B cell (primary cell): Measurements from ENCODE around the gene BLID. TPM values are rescaled to one million over a fixed set of nuclear protein-coding genes. Genes with fewer than 3 reads are reported as not detected.

Experiments used
- ATAC-seq: fragments of 200-7000 bp; cut with Tn5 transposase; one replicate; pipeline ENCODE4 v1.10.0; 2021; ENCODE audit warnings: low read depth, mild to moderate bottlenecking, moderate number of reproducible peaks, moderate library complexity
- CTCF ChIA-PET: fragments of 350-600 bp; sonication (Branson Sonifier 250); formaldehyde crosslinking; loops from one replicate; lab custom pipeline; 2021; ENCODE audit warnings: antibody characterized with exemption, inconsistent platforms; lab: Charles Lee
- POLR2A ChIA-PET: fragments of 350-600 bp; sonication (Branson Sonifier 250); formaldehyde crosslinking; loops from one replicate; lab custom pipeline; 2021; ENCODE audit warnings: antibody characterized with exemption; lab: Charles Lee
- DNase-seq: peaks from one replicate; pipeline ENCODE4 v3.0.0; 2013
- H2AFZ ChIP-seq: 2 replicates; pipeline ENCODE4 v1.6.1; 2012; ENCODE audit warnings: mild to moderate bottlenecking, low read depth, low read length; ENCODE audit not compliant: insufficient read depth, poor library complexity, severe bottlenecking
- H3K27ac ChIP-seq, 2 donors: 1 replicate in 1 of 2; 2 replicates in 1 of 2; pipeline ENCODE4 v1.5.1; 2012 to 2013; ENCODE audit warnings: low read length in 2 of 2, mild to moderate bottlenecking in 2 of 2, moderate library complexity in 1 of 2
- H3K27me3 ChIP-seq, 4 experiments: fragments of 200-600 bp in 1 of 4; sonication (generic) in 1 of 4; replicated peaks in 1 of 4; 1 replicate in 2 of 4; 2 replicates in 2 of 4; pipeline versions ENCODE4 v1.6.1 to v1.7.0; 2013 to 2016; ENCODE audit warnings: low read length in 3 of 4, mild to moderate bottlenecking in 2 of 4, mixed read lengths in 1 of 4, moderate library complexity in 1 of 4; ENCODE audit not compliant: insufficient read depth in 4 of 4, control insufficient read depth in 3 of 4; ENCODE audit errors: control extremely low read depth in 1 of 4
- H3K36me3 ChIP-seq, 2 experiments: replicated peaks in 1 of 2; 1 replicate in 1 of 2; 2 replicates in 1 of 2; pipeline versions ENCODE4 v1.6.1 to v1.7.1; 2013; ENCODE audit warnings: low read length in 1 of 2; ENCODE audit not compliant: insufficient read depth in 2 of 2, control insufficient read depth in 1 of 2; ENCODE audit errors: control extremely low read depth in 1 of 2, extremely low read depth in 1 of 2
- H3K4me1 ChIP-seq, 2 donors: fragments of 200-600 bp in 1 of 2; sonication (generic) in 1 of 2; 1 replicate in 1 of 2; 2 replicates in 1 of 2; pipeline versions ENCODE4 v1.5.1 to v1.6.1; 2013 to 2017; ENCODE audit warnings: low read length in 2 of 2; ENCODE audit not compliant: control insufficient read depth in 2 of 2, insufficient read depth in 2 of 2
- H3K4me2 ChIP-seq: replicated peaks from 2 replicates; pipeline ENCODE3; 2012; ENCODE audit warnings: mild to moderate bottlenecking, low read depth, low read length; ENCODE audit not compliant: poor library complexity, severe bottlenecking
- H3K4me3 ChIP-seq, 5 experiments: fragments of 200-600 bp in 1 of 5; sonication (generic) in 1 of 5; 1 replicate in 3 of 5; 2 replicates in 2 of 5; pipeline versions ENCODE4 v1.5.1 to v1.7.0; 2011 to 2016; ENCODE audit warnings: low read length in 4 of 5, mild to moderate bottlenecking in 4 of 5, low read depth in 2 of 5, control low read depth in 1 of 5, moderate library complexity in 1 of 5; ENCODE audit not compliant: insufficient read depth in 1 of 5; ENCODE audit errors: control extremely low read depth in 1 of 5, extremely low read depth in 1 of 5
- H3K79me2 ChIP-seq: fragments of 200-600 bp; sonication (generic); one replicate; pipeline ENCODE4 v1.6.0; 2016; ENCODE audit warnings: low read length; ENCODE audit not compliant: control insufficient read depth, insufficient read depth
- H3K9ac ChIP-seq: fragments of 200-600 bp; sonication (generic); 2 replicates; pipeline ENCODE4 v1.6.1; 2017; ENCODE audit warnings: mild to moderate bottlenecking, low read length, moderate library complexity
- H3K9me3 ChIP-seq, 3 donors: one replicate each; pipeline versions ENCODE4 v1.6.1 to v1.7.1; 2013; ENCODE audit warnings: low read length in 2 of 3; ENCODE audit not compliant: control insufficient read depth in 2 of 3, insufficient read depth in 1 of 3; ENCODE audit errors: control extremely low read depth in 1 of 3
- H4K20me1 ChIP-seq: 2 replicates; pipeline ENCODE4 v1.6.0; 2012; ENCODE audit warnings: mild to moderate bottlenecking, low read length; ENCODE audit not compliant: insufficient read depth, control insufficient read depth, poor library complexity, severe bottlenecking
- H3K27ac Mint-ChIP-seq: one replicate; pipeline ENCODE4 v1.8.0; 2021; ENCODE audit warnings: mixed read lengths
- H3K27me3 Mint-ChIP-seq: one replicate; pipeline ENCODE4 v1.8.0; 2021; ENCODE audit warnings: mixed read lengths
- H3K4me1 Mint-ChIP-seq: one replicate; pipeline ENCODE4 v1.8.0; 2021; ENCODE audit warnings: mixed read lengths
- H3K4me3 Mint-ChIP-seq: one replicate; pipeline ENCODE4 v1.8.0; 2021; ENCODE audit warnings: mixed read lengths
- H3K9me3 Mint-ChIP-seq: one replicate; pipeline ENCODE4 v1.8.0; 2022; ENCODE audit warnings: mixed read lengths; ENCODE audit not compliant: insufficient read depth
- CTCF ChIP-seq: fragments of 200-600 bp; IDR thresholded peaks from one replicate; pipeline ENCODE4 v1.8.0; 2022; ENCODE audit warnings: antibody characterized with exemption, mild to moderate bottlenecking
- EZH2 ChIP-seq: IDR thresholded peaks from 2 replicates; pipeline ENCODE4 v1.6.1; 2012; ENCODE audit warnings: borderline replicate concordance, low read depth, mild to moderate bottlenecking, moderate library complexity, low read length; ENCODE audit not compliant: insufficient read depth, poor library complexity, severe bottlenecking
- WGBS: methylation state at CpG from one replicate; pipeline ENCODE4 v1.1.5; 2013; ENCODE audit warnings: missing lambda C conversion rate; ENCODE audit not compliant: insufficient coverage; 5-methylcytosine and 5-hydroxymethylcytosine counted together
- intact Hi-C: fragments of 100-400 bp; cut with micrococcal nuclease; formaldehyde crosslinking; loops from one replicate; pipeline ENCODE4 v1.10.0; 2022
- polyA plus RNA-seq: library from polyadenylated mRNA; depleted of rRNA; stranded (reverse); fragments of >200 nt; gene quantifications from 2 replicates; pipeline ENCODE4 v1.2.3, GENCODE V29; 2012
- total RNA-seq, 2 donors: library from RNA; stranded (reverse); fragments of 120-200 nt in 1 of 2; gene quantifications; 1 replicate in 1 of 2; 2 replicates in 1 of 2; pipeline versions ENCODE4 v1.2.3 to v1.2.4, GENCODE V29; 2013 to 2022

The BLID gene
- total and polyA plus RNA-seq, 2 donors (not counting 1 experiment from before 2014, with no cell fraction given) = not detected

- Mint-ChIP-seq H3K27me3 (peaks cover 20% of the 10 kb centered on the region), H3K4me1 (no peaks in the 10 kb centered on the region), H3K9me3 (no peaks in the 10 kb centered on the region), H3K27ac (no peak overlapping the region), H3K4me3 (no peak overlapping the region)
- no CpG with 5 or more reads among the region's 1 CpG for WGBS
- Histone ChIP-seq H3K79me2 (no peaks in the 10 kb centered on the region), H3K27me3 (no peaks in the 10 kb centered on the region), H3K9ac (no peak overlapping the region), H2AFZ (no peak overlapping the region), H3K4me2 (no peak overlapping the region), H4K20me1 (no peaks in the 10 kb centered on the region), H3K36me3 (no peaks in the 10 kb centered on the region), H3K4me3 (no peak overlapping the region), H3K27ac (no peak overlapping the region), H3K9me3 (peaks cover 0 to 1% (median 0%) of the 10 kb centered on the region in 3 donors), H3K4me1 (no peaks in the 10 kb centered on the region)
- intact Hi-C loops = no loop called here
- POLR2A ChIA-PET = interaction anchor here (0.8 kb wide), 1 partner anchor 159 kb away, joined by 7 read pairs; no protein-coding TSS in a partner anchor
- DNase-seq (no peak), ATAC-seq (no peak)
- CTCF ChIA-PET = no interaction called here
- TF ChIP-seq EZH2 (no peak), CTCF (no peak)
Measured at GRCh38 chr11:122089111-122089510, 26.9 kb downstream of the BLID start.

- no peak overlapping the region for H3K27ac ChIP-seq
- Mint-ChIP-seq H3K27ac (no peak overlapping the region), H3K4me3 (no peak overlapping the region), H3K9me3 (no peaks in the 10 kb centered on the region), H3K4me1 (no peaks in the 10 kb centered on the region), H3K27me3 (peaks cover 13% of the 10 kb centered on the region)
- no peak overlapping the region for H3K4me3 ChIP-seq
- CTCF ChIA-PET = no interaction called here
- H3K36me3 ChIP-seq = no peaks in the 10 kb centered on the region
- no peak overlapping the region for H2AFZ ChIP-seq
- H3K9ac ChIP-seq = no peak overlapping the region
- intact Hi-C loops = no loop called here
- H3K4me1 ChIP-seq = no peaks in the 10 kb centered on the region
- H3K4me2 ChIP-seq = no peak overlapping the region
- no peak for TF ChIP-seq CTCF
- no peak for TF ChIP-seq EZH2
- peaks cover 0 to 1% (median 0%) of the 10 kb centered on the region in 3 donors for H3K9me3 ChIP-seq
- WGBS = 85% methylated on average over 2 of the region's 3 CpGs
- POLR2A ChIA-PET = no interaction called here
- no peaks in the 10 kb centered on the region for H4K20me1 ChIP-seq
- DNase-seq (no peak), ATAC-seq (no peak)
- no peaks in the 10 kb centered on the region for H3K79me2 ChIP-seq
- no peaks in the 10 kb centered on the region for H3K27me3 ChIP-seq
Measured at GRCh38 chr11:122085712-122086111, 30.3 kb downstream of the BLID start.
